H9 (cell line): ENCODE data around the gene GPR173. TPM values are rescaled to one million over a fixed set of nuclear protein-coding genes. Genes with fewer than 3 reads are reported as not detected.

Experiments
- DNase-seq: peaks from one replicate; pipeline ENCODE4 v3.0.0-alpha.2; 2017
- H2AFZ ChIP-seq: one replicate; pipeline ENCODE4 v1.6.1; 2013; ENCODE audit warnings: mild to moderate bottlenecking, low read length, control low read depth, moderate library complexity
- H2AK5ac ChIP-seq: 2 replicates; pipeline ENCODE4 v1.6.1; 2013; ENCODE audit warnings: low read length, control low read depth, mixed read lengths; ENCODE audit not compliant: insufficient read length
- H2BK120ac ChIP-seq: one replicate; pipeline ENCODE4 v1.6.1; 2013; ENCODE audit warnings: low read depth, mild to moderate bottlenecking, low read length, control low read depth, inconsistent platforms; ENCODE audit not compliant: poor library complexity, severe bottlenecking
- H2BK12ac ChIP-seq: 2 replicates; pipeline ENCODE4 v1.6.1; 2013; ENCODE audit warnings: low read length, control low read depth, mixed read lengths, low read depth; ENCODE audit not compliant: insufficient read length
- H2BK15ac ChIP-seq: 2 replicates; pipeline ENCODE4 v1.6.1; 2013; ENCODE audit warnings: low read depth, low read length, control low read depth
- H2BK20ac ChIP-seq: one replicate; pipeline ENCODE4 v1.6.1; 2013; ENCODE audit warnings: low read depth, mild to moderate bottlenecking, low read length, control low read depth, inconsistent platforms; ENCODE audit not compliant: poor library complexity, severe bottlenecking
- H2BK5ac ChIP-seq: 2 replicates; pipeline ENCODE4 v1.6.1; 2013; ENCODE audit warnings: low read length, control low read depth, mixed read lengths; ENCODE audit not compliant: insufficient read length
- H3K14ac ChIP-seq: 2 replicates; pipeline ENCODE4 v1.6.1; 2013; ENCODE audit warnings: low read length, control low read depth; ENCODE audit not compliant: insufficient read depth
- H3K18ac ChIP-seq: 2 replicates; pipeline ENCODE4 v1.6.1; 2013; ENCODE audit warnings: low read depth, mild to moderate bottlenecking, mixed read lengths, low read length, control low read depth; ENCODE audit not compliant: insufficient read length
- H3K23ac ChIP-seq: 2 replicates; pipeline ENCODE4 v1.6.1; 2013; ENCODE audit warnings: low read length, control low read depth, mixed read lengths, low read depth; ENCODE audit not compliant: insufficient read length
- H3K23me2 ChIP-seq: 2 replicates; pipeline ENCODE4 v1.6.1; 2013; ENCODE audit warnings: low read depth, mild to moderate bottlenecking, mixed read lengths, low read length, control low read depth; ENCODE audit not compliant: insufficient read length, poor library complexity, severe bottlenecking
- H3K27ac ChIP-seq: 2 replicates; pipeline ENCODE4 v1.5.1; 2013; ENCODE audit warnings: low read length, control low read depth, mixed read lengths, low read depth; ENCODE audit not compliant: insufficient read length
- H3K27me3 ChIP-seq: 2 replicates; pipeline ENCODE4 v1.6.1; 2013; ENCODE audit warnings: low read length, control low read depth, inconsistent platforms; ENCODE audit not compliant: insufficient read depth
- H3K4ac ChIP-seq: 2 replicates; pipeline ENCODE4 v1.6.1; 2013; ENCODE audit warnings: low read depth, mild to moderate bottlenecking, control low read depth, inconsistent platforms, low read length, moderate library complexity
- H3K4me1 ChIP-seq: 2 replicates; pipeline ENCODE4 v1.6.1; 2013; ENCODE audit warnings: low read length, control low read depth, inconsistent platforms; ENCODE audit not compliant: insufficient read depth
- H3K4me2 ChIP-seq: 2 replicates; pipeline ENCODE4 v1.6.1; 2013; ENCODE audit warnings: low read length, control low read depth, mixed read lengths; ENCODE audit not compliant: insufficient read length, insufficient read depth
- H3K56ac ChIP-seq: 2 replicates; pipeline ENCODE4 v1.6.1; 2013; ENCODE audit warnings: low read depth, mild to moderate bottlenecking, mixed read lengths, low read length, control low read depth; ENCODE audit not compliant: insufficient read length
- H3K79me1 ChIP-seq: 2 replicates; pipeline ENCODE4 v1.6.1; 2013; ENCODE audit warnings: low read depth, mild to moderate bottlenecking, moderate library complexity, low read length, control low read depth, inconsistent platforms; ENCODE audit not compliant: insufficient read depth, poor library complexity, severe bottlenecking
- H3K79me2 ChIP-seq: 2 replicates; pipeline ENCODE4 v1.6.1; 2013; ENCODE audit warnings: low read length, control low read depth, inconsistent platforms; ENCODE audit not compliant: insufficient read depth
- H3K9ac ChIP-seq: 2 replicates; pipeline ENCODE4 v1.6.1; 2013; ENCODE audit warnings: low read length, control low read depth, mixed read lengths; ENCODE audit not compliant: insufficient read length; ENCODE audit errors: extremely low read depth
- H3K9me3 ChIP-seq: one replicate; pipeline ENCODE4 v1.6.1; 2013; ENCODE audit warnings: low read depth, low read length, inconsistent platforms; ENCODE audit not compliant: control insufficient read depth
- H3T11ph ChIP-seq: one replicate; pipeline ENCODE4 v1.6.1; 2013; ENCODE audit warnings: mild to moderate bottlenecking, low read length, control low read depth, inconsistent platforms
- H4K20me1 ChIP-seq: one replicate; pipeline ENCODE4 v1.6.1; 2013; ENCODE audit not compliant: control insufficient read depth, insufficient read length, insufficient read depth
- H4K5ac ChIP-seq: 2 replicates; pipeline ENCODE4 v1.6.1; 2013; ENCODE audit warnings: low read depth, mild to moderate bottlenecking, mixed read lengths, low read length, control low read depth; ENCODE audit not compliant: insufficient read length
- H4K8ac ChIP-seq: replicated peaks from 2 replicates; pipeline ENCODE4 v1.6.1; 2013; ENCODE audit warnings: low read length, control low read depth, mixed read lengths, low read depth; ENCODE audit not compliant: insufficient read length
- H4K91ac ChIP-seq: 2 replicates; pipeline ENCODE4 v1.6.1; 2013; ENCODE audit warnings: low read depth, mild to moderate bottlenecking, moderate library complexity, mixed read lengths, low read length, control low read depth; ENCODE audit not compliant: insufficient read length
- H3K27ac Mint-ChIP-seq, 3 experiments: 2 replicates in 2 of 3; 3 replicates in 1 of 3; pipeline ENCODE4 v1.8.0; 2020 to 2021; ENCODE audit warnings: mixed read lengths in 3 of 3, mild to moderate bottlenecking in 1 of 3, moderate library complexity in 1 of 3
- H3K27me3 Mint-ChIP-seq: 2 replicates; pipeline ENCODE4 v1.8.0; 2021; ENCODE audit warnings: low read depth, mild to moderate bottlenecking, moderate library complexity, mixed read lengths
- H3K36me3 Mint-ChIP-seq, 3 experiments: 2 replicates in 2 of 3; 3 replicates in 1 of 3; pipeline ENCODE4 v1.8.0; 2020 to 2021; ENCODE audit warnings: low read depth in 3 of 3, mixed read lengths in 3 of 3; ENCODE audit not compliant: insufficient read depth in 1 of 3
- H3K4me1 Mint-ChIP-seq, 2 experiments: 2 replicates each; pipeline ENCODE4 v1.8.0; 2020; ENCODE audit warnings: mixed read lengths in 2 of 2
- H3K4me3 Mint-ChIP-seq, 2 experiments: 2 replicates in 1 of 2; 3 replicates in 1 of 2; pipeline ENCODE4 v1.8.0; 2020 to 2021; ENCODE audit warnings: mild to moderate bottlenecking in 2 of 2, mixed read lengths in 2 of 2, moderate library complexity in 1 of 2
- H3K9me3 Mint-ChIP-seq, 2 experiments: 2 replicates in 1 of 2; 3 replicates in 1 of 2; pipeline ENCODE4 v1.8.0; 2020; ENCODE audit warnings: mild to moderate bottlenecking in 2 of 2, mixed read lengths in 2 of 2, moderate library complexity in 1 of 2
- WGBS: extraction: QIAGEN DNeasy Blood & Tissue Kit; methylation state at CpG from one replicate; pipeline ENCODE4 v1.1.7; 2013; ENCODE audit warnings: missing lambda C conversion rate, low lambda C conversion rate, mixed read lengths; ENCODE audit not compliant: insufficient read length; ENCODE audit errors: extremely low coverage; 5-methylcytosine and 5-hydroxymethylcytosine counted together
- total RNA-seq: library from RNA; stranded (reverse); gene quantifications from 2 replicates; pipeline ENCODE4 v1.2.1, GENCODE V29; 2021
- TF ChIP-seq, protein P1 (sequence below): fragments of 200-600 bp; sonication (generic); conservative IDR thresholded peaks from 3 replicates; pipeline ENCODE4 v1.8.0; 2021; ENCODE audit warnings: antibody characterized with exemption, mild to moderate bottlenecking

GPR173 gene
- total RNA-seq, 1 experiment from 2014 or later = 5.4 TPM

GRCh38 chrX:53009032-53009431, 39.6 kb upstream of the GPR173 start:
- no peaks in the 10 kb centered on the region for H3K23me2 ChIP-seq
- no peak overlapping the region for H4K8ac ChIP-seq
- no peak overlapping the region for H2BK5ac ChIP-seq
- WGBS = no CpG with 5 or more reads among the region's 1 CpG
- H3K23ac ChIP-seq = no peak overlapping the region
- H3K9ac ChIP-seq = no peak overlapping the region
- no peak overlapping the region for H3K27ac ChIP-seq
- H3K4ac ChIP-seq = no peak overlapping the region
- no peak for DNase-seq
- H3K79me1 ChIP-seq = no peaks in the 10 kb centered on the region
- peaks cover 0 to 8% (median 0%) of the 10 kb centered on the region in 3 experiments; a peak in 4 of 7 replicates for H3K36me3 Mint-ChIP-seq
- H3K27ac Mint-ChIP-seq = no peak overlapping the region
- no peak overlapping the region for H4K5ac ChIP-seq
- no peak overlapping the region for H3K4me3 Mint-ChIP-seq
- H2BK20ac ChIP-seq = no peak overlapping the region
- H3K18ac ChIP-seq = no peak overlapping the region
- no peak overlapping the region for H2BK15ac ChIP-seq
- no peaks in the 10 kb centered on the region for H4K20me1 ChIP-seq
- TF ChIP-seq, protein P1, sequence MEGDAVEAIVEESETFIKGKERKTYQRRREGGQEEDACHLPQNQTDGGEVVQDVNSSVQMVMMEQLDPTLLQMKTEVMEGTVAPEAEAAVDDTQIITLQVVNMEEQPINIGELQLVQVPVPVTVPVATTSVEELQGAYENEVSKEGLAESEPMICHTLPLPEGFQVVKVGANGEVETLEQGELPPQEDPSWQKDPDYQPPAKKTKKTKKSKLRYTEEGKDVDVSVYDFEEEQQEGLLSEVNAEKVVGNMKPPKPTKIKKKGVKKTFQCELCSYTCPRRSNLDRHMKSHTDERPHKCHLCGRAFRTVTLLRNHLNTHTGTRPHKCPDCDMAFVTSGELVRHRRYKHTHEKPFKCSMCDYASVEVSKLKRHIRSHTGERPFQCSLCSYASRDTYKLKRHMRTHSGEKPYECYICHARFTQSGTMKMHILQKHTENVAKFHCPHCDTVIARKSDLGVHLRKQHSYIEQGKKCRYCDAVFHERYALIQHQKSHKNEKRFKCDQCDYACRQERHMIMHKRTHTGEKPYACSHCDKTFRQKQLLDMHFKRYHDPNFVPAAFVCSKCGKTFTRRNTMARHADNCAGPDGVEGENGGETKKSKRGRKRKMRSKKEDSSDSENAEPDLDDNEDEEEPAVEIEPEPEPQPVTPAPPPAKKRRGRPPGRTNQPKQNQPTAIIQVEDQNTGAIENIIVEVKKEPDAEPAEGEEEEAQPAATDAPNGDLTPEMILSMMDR = no peak
- H2BK120ac ChIP-seq = no peak overlapping the region
- no peak overlapping the region for H2BK12ac ChIP-seq
- H3K4me1 Mint-ChIP-seq = peaks cover 4 to 6% of the 10 kb centered on the region in 2 experiments
- H4K91ac ChIP-seq = no peak overlapping the region
- no peak overlapping the region for H3K4me2 ChIP-seq
- H2AFZ ChIP-seq = no peak overlapping the region
- no peaks in the 10 kb centered on the region for H3K79me2 ChIP-seq
- peaks cover 30% of the 10 kb centered on the region for H3K9me3 ChIP-seq
- H2AK5ac ChIP-seq = no peak overlapping the region
- no peak overlapping the region for H3T11ph ChIP-seq
- H3K9me3 Mint-ChIP-seq = peaks cover 60 to 70% of the 10 kb centered on the region in 2 experiments
- H3K56ac ChIP-seq = no peak overlapping the region
- H3K27me3 Mint-ChIP-seq = peaks cover 6% of the 10 kb centered on the region; the same call in 1 of the 2 replicates
- H3K4me1 ChIP-seq = no peaks in the 10 kb centered on the region; the same call in 1 of the 2 replicates
- no peaks in the 10 kb centered on the region for H3K27me3 ChIP-seq
- no peak overlapping the region for H3K14ac ChIP-seq
